ENCODE results near the gene WDR46. TPM values are rescaled to one million over a fixed set of nuclear protein-coding genes. Genes with fewer than 3 reads are reported as not detected.
"Not testable (repeated sequence)": the region's sequence is repeated elsewhere in the genome, so short reads cannot be mapped to it uniquely, and the experiment has no call there.

WDR46 gene
- total RNA-seq, 2 donors from 2014 or later: 25.7 to 51.7 TPM

- H3K27ac ChIP-seq: peak overlapping the region; percentile 84
- no peak for DNase-seq
- H3K9me3 ChIP-seq: no peaks in the 10 kb centered on the region
- TF ChIP-seq CTCF (IDR thresholded peaks at IDR 0.05): no peak
- H3K27me3 ChIP-seq: no peaks in the 10 kb centered on the region
- H3K9ac ChIP-seq (ENCODE audit: low read depth in 2 of 2, low read length in 2 of 2): peak overlapping the region; percentile 76 to 97
- H3K4me3 ChIP-seq: peak overlapping the region; percentile 90
- H3K4me1 ChIP-seq: peaks cover 43% of the 10 kb centered on the region
- peaks cover 4% of the 10 kb centered on the region for H3K36me3 ChIP-seq
- intact Hi-C loops (cut with DNase I): no loop called here
Observed at GRCh38 chr6:33272275-33273128, 16.5 kb downstream of the WDR46 start.

- TF ChIP-seq CTCF (IDR thresholded peaks at IDR 0.05): no peak
- Histone ChIP-seq H3K4me3 (peak within 1 kb of the TSS; percentile 90), H3K9me3 (no peaks in the 10 kb centered on the region), H3K36me3 (peaks cover 12% of the 10 kb centered on the region), H3K27me3 (no peaks in the 10 kb centered on the region), H3K4me1 (peaks cover 42% of the 10 kb centered on the region), H3K9ac (ENCODE audit: low read depth in 2 of 2, low read length in 2 of 2) (peak within 1 kb of the TSS; percentile 95 to 97), H3K27ac (peak within 1 kb of the TSS; percentile 84)
- DNase-seq: peak; percentile 95
- intact Hi-C loops (cut with DNase I): no loop called here
Observed at GRCh38 chr6:33271468-33272274, 17.4 kb downstream of the WDR46 start, which contains the start of the genes RPS18 and VPS52. TSS of gene RPS18 (plus strand) at chr6:33272075. CDS start at chr6:33272120, 45 bp downstream. TSS of gene VPS52 (minus strand) at chr6:33271876. CDS start at chr6:33271675, 201 bp downstream.

GRCh38 chr6:33271117-33271467 lies 17.9 kb downstream of the WDR46 start:
- Histone ChIP-seq H3K36me3 (peaks cover 9% of the 10 kb centered on the region), H3K9me3 (no peaks in the 10 kb centered on the region), H3K27me3 (no peaks in the 10 kb centered on the region), H3K9ac (ENCODE audit: low read depth in 2 of 2, low read length in 2 of 2) (peak overlapping the region; percentile 95 to 97), H3K4me3 (peak overlapping the region; percentile 90), H3K27ac (peak overlapping the region; percentile 84), H3K4me1 (peaks cover 37% of the 10 kb centered on the region)
- TF ChIP-seq CTCF (IDR thresholded peaks at IDR 0.05): no peak
- intact Hi-C loops (cut with DNase I): no loop called here
- DNase-seq: peak; percentile 38

DNA sequence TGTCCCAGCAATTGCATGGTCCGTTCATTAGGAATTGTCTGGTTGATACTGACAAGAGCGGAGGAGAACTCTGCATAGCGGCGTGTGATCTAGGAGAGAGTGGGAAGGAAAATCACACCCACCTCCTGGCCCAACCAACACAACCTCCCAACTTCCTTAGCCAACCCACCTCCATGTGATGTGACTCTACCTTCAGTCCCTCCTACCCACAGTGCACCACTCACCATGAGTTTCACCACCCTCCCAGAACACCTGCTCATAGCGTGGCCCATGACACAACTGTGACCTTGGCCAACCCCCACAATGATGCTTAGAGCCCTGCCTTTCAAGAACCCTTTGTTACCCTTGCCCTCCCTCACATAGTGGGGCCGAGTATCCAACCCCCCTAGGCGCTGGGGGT lies 25.0 kb downstream of the WDR46 start:
- Histone ChIP-seq H3K27me3 (no peaks in the 10 kb centered on the region), H3K27ac (no peak overlapping the region), H3K9me3 (no peaks in the 10 kb centered on the region), H3K36me3 (peaks cover 16% of the 10 kb centered on the region), H3K4me1 (no peaks in the 10 kb centered on the region), H3K9ac (ENCODE audit: low read depth in 2 of 2, low read length in 2 of 2) (no peak overlapping the region), H3K4me3 (no peak overlapping the region)
- DNase-seq: no peak
- intact Hi-C loops (cut with DNase I): no loop called here
- TF ChIP-seq CTCF (IDR thresholded peaks at IDR 0.05): no peak

GRCh38 chr6:33262490-33262889 lies 26.5 kb downstream of the WDR46 start:
- H3K27ac ChIP-seq; H3K9ac ChIP-seq (ENCODE audit: low read depth in 2 of 2, low read length in 2 of 2); DNase-seq; H3K4me3 ChIP-seq; H3K4me1 ChIP-seq; intact Hi-C loops (cut with DNase I); H3K9me3 ChIP-seq; H3K27me3 ChIP-seq: not testable (repeated sequence)
- peaks cover 16% of the 10 kb centered on the region for H3K36me3 ChIP-seq

Measured in colonic mucosa (tissue), 4 donors.